ENCODE data around the gene SP1. TPM values are rescaled to one million over a fixed set of nuclear protein-coding genes. Genes with fewer than 3 reads are reported as not detected.

SP1 gene
- total RNA-seq, 1 experiment from 2014 or later: 96.8 TPM

DNA sequence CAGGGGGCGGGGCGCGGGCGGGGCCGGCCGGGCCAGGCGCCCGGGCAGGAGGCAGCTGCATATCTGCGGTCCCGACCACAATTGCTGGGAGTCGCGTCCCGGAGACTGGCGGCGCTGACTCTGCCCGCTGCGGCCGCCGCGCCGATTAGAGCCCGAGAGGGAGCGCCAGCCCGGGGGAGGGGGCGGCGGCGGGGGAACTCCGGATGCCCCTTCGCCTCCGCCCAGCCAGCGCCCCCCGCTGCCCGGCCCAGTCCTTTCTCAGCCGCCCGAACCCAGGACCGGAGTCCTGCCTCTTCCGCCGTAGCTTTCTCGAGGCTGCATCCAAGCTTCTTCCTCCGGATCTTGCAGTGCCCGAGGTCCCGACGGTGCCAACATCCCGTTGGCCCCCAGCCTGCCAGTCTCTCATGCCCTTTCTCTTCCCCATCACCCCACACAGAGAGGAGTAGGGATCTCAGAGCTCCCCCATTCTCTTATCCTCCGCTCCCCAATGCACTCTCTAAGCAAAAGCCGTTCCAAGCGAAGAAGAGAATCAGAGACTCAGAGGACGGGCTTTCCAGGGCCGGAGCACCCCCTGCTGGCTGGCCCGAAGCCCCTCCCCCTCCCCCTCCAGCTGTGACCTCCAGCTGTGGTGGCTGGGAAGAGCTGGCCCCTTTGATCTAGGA lies 35.0 kb upstream of the SP1 start:
- peak overlapping the region; percentile 54 to 68 for H3K4me3 ChIP-seq (replicated peaks in 1 of 2; ENCODE audit: low read depth in 1 of 2, low read length in 2 of 2)
- intact Hi-C loops (cut with micrococcal nuclease): no loop called here
- TF ChIP-seq FOSL1 (IDR thresholded peaks at IDR 0.05; ENCODE audit: low read depth) (no peak), SRF (IDR thresholded peaks at IDR 0.05; ENCODE audit: low read depth) (no peak), YY1 (IDR thresholded peaks at IDR 0.05; ENCODE audit: extremely low read depth, insufficient replicate concordance, low read depth, low read length) (no peak), EZH2phosphoT487 (IDR thresholded peaks at IDR 0.05; ENCODE audit: borderline replicate concordance) (no peak), RAD21 (IDR thresholded peaks at IDR 0.05; ENCODE audit: low read depth) (peak; percentile 71), POLR2A (IDR thresholded peaks at IDR 0.05; ENCODE audit: borderline replicate concordance, extremely low read depth, insufficient read depth, insufficient read length) (no peak), ZBTB33 (IDR thresholded peaks at IDR 0.05; ENCODE audit: extremely low read depth, insufficient replicate concordance, low read length) (no peak), EZH2 (IDR thresholded peaks at IDR 0.05) (no peak), CTCF (IDR thresholded peaks at IDR 0.05 in 2 of 3, conservative IDR thresholded peaks at IDR 0.05 in 1 of 3; ENCODE audit: borderline replicate concordance in 1 of 3, insufficient read depth in 1 of 3, low read depth in 2 of 3, low read length in 2 of 3) (peak; percentile 63 to 67 (median 65); a peak in 5 of 6 replicates), JUND (IDR thresholded peaks at IDR 0.05) (no peak), ZNF274 (IDR thresholded peaks at IDR 0.05; ENCODE audit: low read depth, low read length) (no peak), ATF3 (IDR thresholded peaks at IDR 0.05) (no peak), ZFX (IDR thresholded peaks at IDR 0.05) (peak; percentile 40), TCF7L2 (IDR thresholded peaks at IDR 0.05; ENCODE audit: borderline replicate concordance, extremely low read depth, insufficient read depth, insufficient read length) (peak; percentile 93), SP1 (IDR thresholded peaks at IDR 0.05; ENCODE audit: low read depth) (no peak), ELF1 (IDR thresholded peaks at IDR 0.05; ENCODE audit: borderline replicate concordance, low read depth) (no peak), POLR2AphosphoS5 (IDR thresholded peaks at IDR 0.05; ENCODE audit: low read depth, low read length) (peak; percentile 72), EGR1 (IDR thresholded peaks at IDR 0.05; ENCODE audit: low read depth) (no peak), CBX3 (IDR thresholded peaks at IDR 0.05; ENCODE audit: low read depth) (no peak), SIN3A (IDR thresholded peaks at IDR 0.05; ENCODE audit: low read depth) (no peak), CEBPB (IDR thresholded peaks at IDR 0.05; ENCODE audit: low read depth) (no peak)
- TF ChIP-seq, protein P1, sequence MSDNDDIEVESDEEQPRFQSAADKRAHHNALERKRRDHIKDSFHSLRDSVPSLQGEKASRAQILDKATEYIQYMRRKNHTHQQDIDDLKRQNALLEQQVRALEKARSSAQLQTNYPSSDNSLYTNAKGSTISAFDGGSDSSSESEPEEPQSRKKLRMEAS (IDR thresholded peaks at IDR 0.05): no peak

More for the DNA sequence above, 35.0 kb upstream of the SP1 start:
- H3K27me3 ChIP-seq (ENCODE audit: insufficient read depth, low read length): no peaks in the 10 kb centered on the region
- H3K4me2 ChIP-seq (ENCODE audit: low read length): peak overlapping the region; percentile 93
- peak overlapping the region; percentile 65 for H3K27ac ChIP-seq (ENCODE audit: low read depth, low read length)
- no peaks in the 10 kb centered on the region for H3K79me2 ChIP-seq (ENCODE audit: insufficient read depth, low read length)
- RAD21 ChIA-PET (ENCODE audit: low non-redundant PET in 1 of 2, low total read pairs in 2 of 2, uncharacterized antibody in 2 of 2, unreplicated experiment in 2 of 2): interaction anchor here (0.7 to 1.8 kb wide), 6 partner anchors 18 to 164 kb away, joined by 3 to 4 read pairs (median 3); partner anchors contain the start of gene AAAS (in 1 of the 2)
- POLR2A ChIA-PET: interaction anchor here (0.6 to 1.6 kb wide), 6 partner anchors 13 to 77 kb away, joined by 3 to 9 read pairs (median 3); partner anchors contain the start of genes AAAS and SP1
- H2AFZ ChIP-seq (ENCODE audit: low read depth, low read length, poor library complexity, severe bottlenecking): peak overlapping the region; percentile 71
- DNase-seq (ENCODE audit: low read depth, low spot score) (no peak), ATAC-seq (peak; percentile 81)
- CTCF ChIA-PET: interaction anchor here (0.7 to 2.5 kb wide), 22 partner anchors 9 to 279 kb away, joined by 3 to 14 read pairs (median 5); partner anchors contain the start of genes AAAS and AMHR2
- no peaks in the 10 kb centered on the region for H3K36me3 ChIP-seq (ENCODE audit: control insufficient read depth in 1 of 2, insufficient read depth in 2 of 2, low read length in 2 of 2)
- H4K20me1 ChIP-seq (ENCODE audit: insufficient read depth): no peaks in the 10 kb centered on the region
- BruUV-seq (replicated peaks): no TSS peak
- peaks cover 11 to 21% of the 10 kb centered on the region in 2 experiments; a peak in 3 of 4 replicates for H3K4me1 ChIP-seq (ENCODE audit: control insufficient read depth in 1 of 2, insufficient read depth in 2 of 2, low read length in 2 of 2)
- H3K9me3 ChIP-seq (ENCODE audit: control insufficient read depth in 1 of 2, insufficient read depth in 1 of 2, low read depth in 1 of 2, low read length in 2 of 2): no peaks in the 10 kb centered on the region
- H3K9me2 ChIP-seq (ENCODE audit: insufficient read depth): no peaks in the 10 kb centered on the region
- peak overlapping the region; percentile 67 for H3K9ac ChIP-seq (ENCODE audit: low read length)
